Neural crest cell (in vitro differentiated cells): ENCODE results near the gene IFI35. TPM values are rescaled to one million over a fixed set of nuclear protein-coding genes. Genes with fewer than 3 reads are reported as not detected.

Source experiments
- DNase-seq: peaks from one replicate; pipeline ENCODE4 v3.0.0; 2021; ENCODE audit warnings: low read depth, mixed read lengths, low spot score
- H3K27ac Mint-ChIP-seq: one replicate; pipeline ENCODE4 v1.8.0; 2021; ENCODE audit warnings: mild to moderate bottlenecking, mixed read lengths; ENCODE audit not compliant: unreplicated experiment
- H3K27me3 Mint-ChIP-seq: 2 replicates; pipeline ENCODE4 v1.8.0; 2021; ENCODE audit warnings: low read depth, mild to moderate bottlenecking, mixed read lengths
- H3K36me3 Mint-ChIP-seq: 2 replicates; pipeline ENCODE4 v1.8.0; 2021; ENCODE audit warnings: low read depth, mild to moderate bottlenecking, mixed read lengths
- H3K4me1 Mint-ChIP-seq: 2 replicates; pipeline ENCODE4 v1.8.0; 2021; ENCODE audit warnings: mixed read lengths
- H3K4me3 Mint-ChIP-seq: one replicate; pipeline ENCODE4 v1.8.0; 2021; ENCODE audit warnings: mild to moderate bottlenecking, mixed read lengths
- H3K9me3 Mint-ChIP-seq: 2 replicates; pipeline ENCODE4 v1.8.0; 2021; ENCODE audit warnings: mixed read lengths
- total RNA-seq: library from RNA; stranded (reverse); gene quantifications from 2 replicates; pipeline ENCODE4 v1.2.1, GENCODE V29; 2021
- TF ChIP-seq, protein P1 (sequence below): fragments of 200-600 bp; sonication (generic); conservative IDR thresholded peaks from 2 replicates; pipeline ENCODE4 v1.5.0; 2021; ENCODE audit warnings: antibody characterized with exemption, mild to moderate bottlenecking

Gene IFI35
- total RNA-seq, 1 donor from 2014 or later, result 0.91 TPM

DNA sequence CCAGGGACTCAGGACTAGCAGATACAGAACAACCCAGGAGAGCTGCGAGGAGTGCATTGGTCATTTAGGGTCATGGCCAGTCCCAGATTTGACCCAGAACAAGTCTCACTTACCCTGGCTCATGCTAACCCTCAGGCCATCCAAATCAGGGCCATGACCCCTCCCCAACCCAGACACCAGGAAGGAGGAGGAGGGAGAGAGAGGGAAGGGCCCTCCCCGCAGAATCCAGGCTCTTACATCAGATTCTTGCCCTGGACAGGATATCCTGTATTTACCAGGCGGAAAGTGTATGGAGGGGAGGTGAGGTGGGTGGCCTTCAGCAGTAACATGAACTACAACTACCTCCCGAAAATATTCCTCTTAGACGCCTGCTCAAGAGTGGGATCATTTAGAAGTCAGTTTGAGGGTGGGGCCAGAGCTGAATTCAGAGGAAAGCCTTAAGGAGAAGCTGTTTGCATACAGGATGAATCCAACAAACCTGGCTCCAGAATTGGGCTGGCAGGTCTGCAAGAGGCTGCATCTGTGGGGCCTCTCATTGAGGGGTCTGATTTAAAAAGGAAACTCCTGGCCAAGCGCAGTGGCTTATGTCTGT, 13.5 kb downstream of the IFI35 start:
- TF ChIP-seq, protein P1, sequence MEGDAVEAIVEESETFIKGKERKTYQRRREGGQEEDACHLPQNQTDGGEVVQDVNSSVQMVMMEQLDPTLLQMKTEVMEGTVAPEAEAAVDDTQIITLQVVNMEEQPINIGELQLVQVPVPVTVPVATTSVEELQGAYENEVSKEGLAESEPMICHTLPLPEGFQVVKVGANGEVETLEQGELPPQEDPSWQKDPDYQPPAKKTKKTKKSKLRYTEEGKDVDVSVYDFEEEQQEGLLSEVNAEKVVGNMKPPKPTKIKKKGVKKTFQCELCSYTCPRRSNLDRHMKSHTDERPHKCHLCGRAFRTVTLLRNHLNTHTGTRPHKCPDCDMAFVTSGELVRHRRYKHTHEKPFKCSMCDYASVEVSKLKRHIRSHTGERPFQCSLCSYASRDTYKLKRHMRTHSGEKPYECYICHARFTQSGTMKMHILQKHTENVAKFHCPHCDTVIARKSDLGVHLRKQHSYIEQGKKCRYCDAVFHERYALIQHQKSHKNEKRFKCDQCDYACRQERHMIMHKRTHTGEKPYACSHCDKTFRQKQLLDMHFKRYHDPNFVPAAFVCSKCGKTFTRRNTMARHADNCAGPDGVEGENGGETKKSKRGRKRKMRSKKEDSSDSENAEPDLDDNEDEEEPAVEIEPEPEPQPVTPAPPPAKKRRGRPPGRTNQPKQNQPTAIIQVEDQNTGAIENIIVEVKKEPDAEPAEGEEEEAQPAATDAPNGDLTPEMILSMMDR, result no peak
- no peak for DNase-seq
- Mint-ChIP-seq H3K4me1 (peaks cover 56% of the 10 kb centered on the region), H3K27me3 (peaks cover 3% of the 10 kb centered on the region), H3K27ac (no peak overlapping the region), H3K36me3 (peaks cover 2% of the 10 kb centered on the region), H3K9me3 (no peaks in the 10 kb centered on the region), H3K4me3 (peak overlapping the region; percentile 91)

DNA sequence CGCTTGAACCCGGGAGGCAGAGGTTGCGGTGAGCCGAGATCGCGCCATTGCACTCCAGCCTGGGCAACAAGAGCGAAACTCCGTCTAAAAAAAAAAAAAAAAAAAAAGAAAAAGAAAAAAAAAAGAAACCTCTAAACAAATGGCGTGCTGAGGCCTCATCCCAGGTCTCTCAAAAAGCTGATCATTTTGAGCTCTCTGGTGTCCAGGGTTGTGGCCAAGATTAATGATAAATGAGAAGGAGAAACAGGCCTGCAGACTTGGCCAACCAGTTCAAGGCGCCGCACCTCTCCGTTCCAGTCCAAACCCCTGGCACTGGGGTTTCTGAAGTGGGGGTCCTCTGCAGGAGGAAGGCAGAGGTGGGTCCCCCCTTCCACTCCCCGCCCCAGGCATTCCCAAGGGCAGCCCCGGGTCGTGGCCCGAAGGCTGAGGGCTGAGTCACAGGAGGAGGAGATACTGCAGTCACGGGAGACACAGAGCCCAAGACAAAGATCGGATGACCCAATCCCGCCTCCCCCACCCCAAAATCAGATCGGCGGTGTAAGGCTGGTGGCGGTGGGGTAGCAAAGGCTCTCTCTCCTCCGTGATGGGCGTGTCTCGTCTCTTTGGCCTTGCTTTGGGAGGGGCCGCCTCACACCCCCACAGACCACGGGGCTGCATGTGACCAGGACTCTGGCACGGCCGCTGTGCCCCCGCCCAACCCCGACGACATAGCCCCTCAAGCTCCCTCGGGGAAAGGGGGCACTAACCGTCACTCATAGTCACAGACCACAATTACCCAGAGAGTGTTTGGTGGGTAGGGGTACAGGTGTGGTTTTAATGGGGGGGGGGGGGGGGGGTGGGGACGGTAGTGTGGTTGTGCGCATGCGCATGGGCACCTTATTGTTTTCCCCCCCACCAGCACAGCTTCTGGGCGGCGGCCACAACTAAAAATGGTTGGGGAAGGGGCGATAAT, 14.5 kb downstream of the IFI35 start:
- TF ChIP-seq, protein P1, result no peak
- Mint-ChIP-seq H3K27me3 (peaks cover 3% of the 10 kb centered on the region), H3K27ac (peak overlapping the region; percentile 78), H3K36me3 (peaks cover 2% of the 10 kb centered on the region), H3K4me3 (peak overlapping the region; percentile 91), H3K4me1 (peaks cover 47% of the 10 kb centered on the region), H3K9me3 (no peaks in the 10 kb centered on the region)
- DNase-seq, result no peak

DNA sequence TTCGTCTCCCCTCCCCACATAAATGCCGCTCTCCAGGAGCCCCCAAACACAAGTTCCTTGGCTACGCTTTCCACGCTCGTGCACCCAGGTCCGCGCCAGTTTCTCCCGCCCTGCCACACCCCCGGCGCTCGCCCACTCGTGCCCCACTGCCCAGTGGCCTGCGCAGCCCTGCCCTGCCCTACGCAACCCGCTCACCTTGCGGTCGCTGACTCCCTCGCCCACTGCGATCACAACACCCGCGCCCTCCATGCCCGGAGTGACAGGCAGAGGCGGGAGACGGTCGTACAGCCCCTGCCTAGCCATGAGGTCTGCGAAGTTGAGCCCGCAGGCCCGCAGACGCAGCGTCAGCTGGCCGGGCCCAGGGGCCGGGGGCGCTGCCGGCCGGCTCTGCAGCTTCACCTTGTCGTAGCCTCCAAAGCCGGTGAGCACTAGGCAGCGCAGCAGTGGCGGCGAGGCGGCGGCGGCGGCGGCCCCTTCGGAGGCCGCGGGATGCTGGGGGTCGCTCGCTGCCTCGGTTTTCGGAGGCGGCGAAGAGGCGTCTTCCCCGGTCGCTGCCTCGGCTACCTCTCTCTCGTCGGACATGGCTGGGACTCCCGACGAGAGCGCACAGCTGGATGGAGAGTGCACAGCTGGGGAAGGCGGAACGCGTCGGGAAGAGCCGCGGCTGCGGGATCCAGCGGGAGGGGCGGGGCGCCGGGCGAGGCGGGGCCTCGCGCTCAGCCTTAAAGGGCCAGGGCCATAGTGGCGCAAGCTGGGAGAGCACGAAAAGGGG, 15.3 kb downstream of the IFI35 start, which contains the start of gene VAT1:
Gene VAT1 (minus strand): TSS at position 645 of the 772 bp plus-strand sequence. CDS start 63 bp downstream, at position 582.
- DNase-seq, result peak; percentile 70
- TF ChIP-seq, protein P1, result no peak
- H3K36me3 Mint-ChIP-seq, result peaks cover 2% of the 10 kb centered on the region
- H3K4me1 Mint-ChIP-seq, result peaks cover 52% of the 10 kb centered on the region
- peak within 1 kb of the TSS; percentile 94 for H3K27ac Mint-ChIP-seq
- H3K27me3 Mint-ChIP-seq, result peaks cover 3% of the 10 kb centered on the region
- no peaks in the 10 kb centered on the region for H3K9me3 Mint-ChIP-seq
- peak within 1 kb of the TSS; percentile 91 for H3K4me3 Mint-ChIP-seq

DNA sequence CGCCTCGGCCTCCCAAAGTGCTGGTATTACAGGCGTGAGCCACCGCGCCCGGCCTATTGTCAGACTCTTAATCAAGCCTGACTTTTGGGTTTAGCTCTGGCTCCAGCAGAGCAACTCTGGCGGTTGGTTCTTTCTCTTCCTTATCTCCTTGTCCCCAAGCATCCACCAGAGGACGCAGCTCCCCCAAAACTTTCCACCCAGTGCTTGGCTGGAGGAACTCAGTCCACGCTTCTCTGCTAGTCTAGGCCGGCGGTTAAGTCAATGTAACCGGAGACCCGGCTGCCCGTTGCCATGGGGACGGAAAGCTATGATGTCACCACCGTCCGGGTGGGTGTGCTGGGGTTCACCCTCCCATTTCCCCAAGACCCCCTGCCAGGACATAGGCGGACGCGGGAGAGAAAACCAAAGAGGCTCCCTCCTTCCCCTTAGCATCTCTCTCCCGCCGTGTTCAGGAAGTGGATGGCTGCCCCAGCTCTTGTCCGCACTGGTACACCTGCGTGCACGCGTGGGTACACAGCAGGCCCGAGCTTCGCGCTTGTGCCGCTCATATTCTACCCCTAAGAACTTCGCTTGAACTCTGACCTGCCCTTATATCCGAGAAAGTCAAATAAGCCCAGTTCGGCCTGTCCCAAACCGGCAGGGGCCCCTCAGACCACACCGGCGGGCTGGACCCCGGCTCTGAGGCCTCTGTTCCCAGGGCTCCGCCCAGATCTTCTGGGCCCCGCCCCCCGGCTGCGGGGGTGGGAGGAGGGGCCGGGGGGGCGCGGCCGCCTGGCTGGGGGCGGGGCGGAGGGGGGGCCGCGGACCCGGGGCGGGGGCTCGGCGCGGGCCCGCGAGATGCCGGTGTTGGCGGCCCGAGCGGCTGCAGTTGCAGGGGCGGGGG, 18.1 kb downstream of the IFI35 start, which contains the start of gene RND2:
Gene RND2 (plus strand): TSS at position 825 of the 883 bp plus-strand sequence. CDS start 117 bp downstream, outside the sequence.
- H3K4me1 Mint-ChIP-seq, result peaks cover 49% of the 10 kb centered on the region
- peak within 1 kb of the TSS; percentile 95 for H3K4me3 Mint-ChIP-seq
- H3K27ac Mint-ChIP-seq, result peak within 1 kb of the TSS; percentile 96
- peak; percentile 81 for DNase-seq
- TF ChIP-seq, protein P1, result peak; percentile 71
- H3K36me3 Mint-ChIP-seq, result no peaks in the 10 kb centered on the region
- peaks cover 3% of the 10 kb centered on the region for H3K27me3 Mint-ChIP-seq
- no peaks in the 10 kb centered on the region for H3K9me3 Mint-ChIP-seq
